Skeletal muscle tissue (tissue), 4 donors: ENCODE measurements around the gene SYTL1. TPM values are rescaled to one million over a fixed set of nuclear protein-coding genes. Genes with fewer than 3 reads are reported as not detected.

Source experiments
- H3K27ac ChIP-seq: one replicate; pipeline ENCODE4 v1.7.0; 2013; ENCODE audit warnings: mild to moderate bottlenecking, low read depth, low read length, inconsistent platforms
- H3K27me3 ChIP-seq, 3 donors: one replicate each; pipeline ENCODE4 v1.7.0; 2013; ENCODE audit warnings: low read length in 3 of 3; ENCODE audit not compliant: control insufficient read depth in 3 of 3, insufficient read depth in 3 of 3
- H3K36me3 ChIP-seq, 3 donors: one replicate each; pipeline ENCODE4 v1.7.0; 2013; ENCODE audit warnings: low read length in 3 of 3; ENCODE audit not compliant: control insufficient read depth in 3 of 3, insufficient read depth in 3 of 3
- H3K4me1 ChIP-seq, 3 donors: one replicate each; pipeline ENCODE4 v1.7.0; 2013; ENCODE audit warnings: low read length in 3 of 3, mild to moderate bottlenecking in 3 of 3; ENCODE audit not compliant: control insufficient read depth in 3 of 3, insufficient read depth in 3 of 3
- H3K4me3 ChIP-seq, 3 donors: one replicate each; pipeline ENCODE4 v1.7.0; 2013; ENCODE audit warnings: low read length in 3 of 3
- H3K9ac ChIP-seq, 3 donors: one replicate each; pipeline ENCODE4 v1.7.0; 2013; ENCODE audit warnings: low read length in 3 of 3, mild to moderate bottlenecking in 3 of 3, moderate library complexity in 2 of 3, low read depth in 1 of 3
- H3K9me3 ChIP-seq, 3 donors: one replicate each; pipeline ENCODE4 v1.7.0; 2013; ENCODE audit warnings: low read length in 3 of 3; ENCODE audit not compliant: control insufficient read depth in 3 of 3
- total RNA-seq: library from RNA; depleted of rRNA; stranded (reverse); fragments of >200 nt; gene quantifications from one replicate; pipeline ENCODE4 v1.2.3, GENCODE V29; 2014
- donor health status: Osteomylitis.

The SYTL1 gene
- total RNA-seq = under 0.01 TPM

DNA sequence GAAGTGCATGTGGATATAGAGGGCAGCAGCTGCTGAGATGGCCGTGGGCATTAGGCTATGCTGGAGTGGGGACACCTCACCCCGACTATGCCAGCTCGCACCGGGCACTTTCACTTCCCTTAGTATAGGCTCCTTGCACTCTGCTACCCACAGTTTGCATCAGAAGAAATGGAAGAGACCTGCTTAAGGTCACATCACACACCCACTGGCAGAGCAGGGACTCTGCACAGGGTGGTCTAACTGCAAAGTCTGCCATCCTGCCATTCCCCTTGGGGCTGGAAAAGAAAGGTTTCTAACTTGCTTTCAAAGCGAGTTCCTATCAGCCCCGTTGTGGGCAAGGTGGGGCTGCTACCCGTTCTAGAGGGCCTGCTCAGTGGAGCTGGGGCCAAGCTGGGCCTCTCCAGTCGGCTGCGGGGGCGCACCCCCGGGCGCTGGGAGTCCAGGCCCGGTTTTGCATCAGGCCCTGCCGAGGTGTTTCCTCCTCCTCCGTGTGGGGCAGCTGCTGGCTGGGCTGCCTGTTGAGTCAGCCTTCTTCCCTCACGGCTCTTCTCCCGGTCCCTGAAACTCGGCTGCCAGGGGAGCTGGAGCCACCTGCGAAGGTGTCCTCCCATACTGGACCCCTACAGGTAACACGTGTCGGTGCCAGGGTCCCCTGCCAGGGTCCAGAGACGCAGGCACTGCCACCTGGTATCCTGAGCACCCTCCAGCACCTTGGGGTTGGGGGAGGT is at the start of gene SYTL1:
Gene SYTL1, plus strand, starts transcription at position 498 of the 728 bp plus-strand sequence. CDS start 3,313 bp downstream, outside the sequence.
- peak within 1 kb of the TSS in 1 of 3 donors; percentile 32 for H3K4me3 ChIP-seq
- H3K9me3 ChIP-seq = no peaks in the 10 kb centered on the region
- H3K9ac ChIP-seq = no peak within 1 kb of the TSS
- no peaks in the 10 kb centered on the region for H3K4me1 ChIP-seq
- peaks cover 2 to 5% (median 3%) of the 10 kb centered on the region in 3 donors for H3K36me3 ChIP-seq
- H3K27me3 ChIP-seq = peaks cover 5 to 8% (median 8%) of the 10 kb centered on the region in 3 donors
- no peak within 1 kb of the TSS for H3K27ac ChIP-seq

DNA sequence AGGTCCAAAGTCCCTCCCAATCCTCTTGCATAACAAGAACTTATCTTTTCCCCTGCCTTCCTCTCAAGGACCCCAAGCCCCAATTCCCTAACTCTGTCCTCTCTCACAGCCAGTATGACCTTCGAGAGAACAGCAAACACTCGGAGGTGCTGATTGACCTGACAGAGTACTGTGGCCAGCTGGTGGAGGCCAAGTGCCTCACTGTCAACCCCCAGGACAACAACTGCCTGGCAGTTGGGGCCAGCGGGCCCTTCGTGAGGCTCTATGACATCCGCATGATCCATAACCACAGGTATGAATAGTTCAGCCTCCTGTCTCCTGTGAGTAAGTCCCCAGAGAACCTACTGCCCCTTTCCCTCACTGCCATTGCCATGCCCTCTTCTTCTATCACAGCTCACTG is 49.7 kb upstream of the SYTL1 start:
- H3K27me3 ChIP-seq = no peaks in the 10 kb centered on the region
- peaks cover 36 to 64% (median 57%) of the 10 kb centered on the region in 3 donors for H3K36me3 ChIP-seq
- H3K4me1 ChIP-seq = peaks cover 0 to 4% (median 0%) of the 10 kb centered on the region in 3 donors
- H3K9me3 ChIP-seq = no peaks in the 10 kb centered on the region
- no peak overlapping the region for H3K27ac ChIP-seq
- H3K4me3 ChIP-seq = no peak overlapping the region
- no peak overlapping the region for H3K9ac ChIP-seq

DNA sequence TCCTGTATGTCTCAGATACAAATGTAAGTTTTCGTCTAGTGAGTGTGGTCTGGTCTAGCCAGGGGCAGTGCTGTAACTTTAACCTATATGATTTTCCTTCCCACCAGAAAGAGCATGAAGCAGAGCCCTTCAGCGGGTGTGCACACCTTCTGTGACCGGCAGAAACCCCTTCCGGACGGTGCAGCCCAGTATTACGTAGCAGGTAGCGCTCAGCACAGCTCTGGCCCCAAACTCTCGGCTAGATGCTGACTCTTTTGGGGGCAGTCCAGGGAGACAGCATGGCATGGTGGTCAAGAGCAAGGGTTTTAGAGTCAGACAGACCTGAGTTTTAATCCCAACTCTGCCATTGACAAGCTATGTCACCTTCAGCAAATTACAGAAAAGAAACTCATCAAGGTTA is 47.9 kb upstream of the SYTL1 start:
- H3K27me3 ChIP-seq = no peaks in the 10 kb centered on the region
- peaks cover 38 to 71% (median 62%) of the 10 kb centered on the region in 3 donors for H3K36me3 ChIP-seq
- H3K9me3 ChIP-seq = no peaks in the 10 kb centered on the region
- H3K4me1 ChIP-seq = peaks cover 3 to 21% (median 9%) of the 10 kb centered on the region in 3 donors
- H3K4me3 ChIP-seq = no peak overlapping the region
- no peak overlapping the region for H3K9ac ChIP-seq
- H3K27ac ChIP-seq = no peak overlapping the region

- no peak overlapping the region for H3K27ac ChIP-seq
- no peaks in the 10 kb centered on the region for H3K9me3 ChIP-seq
- peaks cover 28 to 49% (median 31%) of the 10 kb centered on the region in 3 donors for H3K4me1 ChIP-seq
- no peak overlapping the region for H3K4me3 ChIP-seq
- H3K9ac ChIP-seq = no peak overlapping the region
- no peaks in the 10 kb centered on the region for H3K27me3 ChIP-seq
- peaks cover 50 to 66% (median 62%) of the 10 kb centered on the region in 3 donors for H3K36me3 ChIP-seq
Observed at GRCh38 chr1:27296773-27297291, 45.0 kb upstream of the SYTL1 start.

- Histone ChIP-seq H3K9ac (no peak overlapping the region), H3K27ac (no peak overlapping the region), H3K27me3 (no peaks in the 10 kb centered on the region), H3K9me3 (no peaks in the 10 kb centered on the region), H3K36me3 (peaks cover 52 to 69% (median 66%) of the 10 kb centered on the region in 3 donors), H3K4me1 (peaks cover 28 to 50% (median 31%) of the 10 kb centered on the region in 3 donors), H3K4me3 (no peak overlapping the region)
Observed at GRCh38 chr1:27297903-27298302, 43.9 kb upstream of the SYTL1 start.

GRCh38 chr1:27298632-27299384 is 43.0 kb upstream of the SYTL1 start:
- H3K27me3 ChIP-seq = no peaks in the 10 kb centered on the region
- no peak overlapping the region for H3K4me3 ChIP-seq
- peaks cover 53 to 70% (median 65%) of the 10 kb centered on the region in 3 donors for H3K36me3 ChIP-seq
- H3K27ac ChIP-seq = peak overlapping the region; percentile 28
- peak overlapping the region; percentile 27 to 62 (median 42) for H3K9ac ChIP-seq
- no peaks in the 10 kb centered on the region for H3K9me3 ChIP-seq
- H3K4me1 ChIP-seq = peaks cover 28 to 50% (median 31%) of the 10 kb centered on the region in 3 donors

GRCh38 chr1:27299385-27300271 is 42.2 kb upstream of the SYTL1 start:
- H3K4me3 ChIP-seq = peak overlapping the region in 1 of 3 donors; percentile 29
- no peaks in the 10 kb centered on the region for H3K27me3 ChIP-seq
- peak overlapping the region; percentile 28 for H3K27ac ChIP-seq
- H3K4me1 ChIP-seq = peaks cover 28 to 50% (median 31%) of the 10 kb centered on the region in 3 donors
- H3K9ac ChIP-seq = peak overlapping the region; percentile 27 to 69 (median 32)
- H3K36me3 ChIP-seq = peaks cover 50 to 68% (median 63%) of the 10 kb centered on the region in 3 donors
- H3K9me3 ChIP-seq = no peaks in the 10 kb centered on the region

DNA sequence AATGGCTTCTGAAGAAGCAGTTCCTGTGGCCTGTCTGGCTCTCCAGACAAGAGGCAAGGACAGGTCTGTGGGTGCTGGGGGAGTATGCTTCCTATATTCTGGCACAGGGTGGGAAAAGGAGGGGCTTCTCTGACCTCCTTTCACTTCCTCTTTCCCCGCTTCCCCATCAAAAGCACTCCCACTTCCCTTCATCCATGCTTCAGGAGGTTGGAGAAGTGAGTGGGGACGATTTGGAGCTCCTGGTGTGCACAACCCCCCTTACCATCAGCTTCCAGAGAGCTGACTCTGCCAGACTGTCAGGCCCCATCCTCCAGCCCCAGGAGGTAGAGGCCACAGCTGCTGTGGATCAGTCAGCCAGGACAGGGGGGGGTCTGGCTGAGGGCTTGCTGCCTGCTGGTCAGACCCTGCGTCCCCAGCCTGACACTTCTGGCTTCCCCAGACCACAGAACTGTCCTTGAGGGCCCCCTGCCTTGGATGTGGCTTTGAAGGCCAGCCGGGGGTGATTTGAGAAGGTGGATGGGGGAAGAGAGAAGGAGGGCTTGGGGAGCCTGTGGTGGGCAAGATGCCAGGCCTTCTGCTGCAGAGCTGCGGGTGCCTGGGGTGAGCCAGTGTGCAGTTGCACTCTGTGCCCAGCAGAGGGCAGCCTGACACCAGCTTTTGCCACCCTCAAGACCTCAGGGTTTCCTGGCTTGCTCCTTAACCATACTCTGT is 41.3 kb upstream of the SYTL1 start:
- H3K27me3 ChIP-seq = no peaks in the 10 kb centered on the region
- H3K9ac ChIP-seq = peak overlapping the region; percentile 32 to 69 (median 40)
- no peaks in the 10 kb centered on the region for H3K9me3 ChIP-seq
- peak overlapping the region; percentile 28 for H3K27ac ChIP-seq
- H3K4me1 ChIP-seq = peaks cover 28 to 50% (median 31%) of the 10 kb centered on the region in 3 donors
- H3K4me3 ChIP-seq = peak overlapping the region in 1 of 3 donors; percentile 6
- peaks cover 58 to 68% (median 63%) of the 10 kb centered on the region in 3 donors for H3K36me3 ChIP-seq

DNA sequence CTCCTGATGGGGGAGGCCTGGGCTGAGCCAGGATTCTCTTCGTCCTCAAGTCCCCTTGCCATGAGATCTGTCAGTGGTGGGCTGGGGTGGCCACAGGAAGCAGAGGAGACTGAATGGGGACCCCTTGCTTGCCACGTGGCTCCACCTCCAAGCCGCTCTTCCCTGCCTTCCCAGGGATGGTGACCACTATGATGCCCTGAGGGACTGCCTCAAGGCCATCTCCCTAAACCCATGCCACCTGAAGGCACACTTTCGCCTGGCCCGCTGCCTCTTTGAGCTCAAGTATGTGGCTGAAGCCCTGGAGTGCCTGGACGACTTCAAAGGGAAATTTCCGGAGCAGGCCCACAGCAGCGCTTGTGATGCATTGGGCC is 40.8 kb upstream of the SYTL1 start:
- H3K9ac ChIP-seq = peak overlapping the region in 1 of 3 donors; percentile 69
- H3K27ac ChIP-seq = no peak overlapping the region
- H3K4me1 ChIP-seq = peaks cover 28 to 50% (median 31%) of the 10 kb centered on the region in 3 donors
- no peaks in the 10 kb centered on the region for H3K9me3 ChIP-seq
- H3K36me3 ChIP-seq = peaks cover 63 to 68% (median 64%) of the 10 kb centered on the region in 3 donors
- no peak overlapping the region for H3K4me3 ChIP-seq
- no peaks in the 10 kb centered on the region for H3K27me3 ChIP-seq
